ENCODE results near the gene BCAS3.

- TF ChIP-seq, protein P1, sequence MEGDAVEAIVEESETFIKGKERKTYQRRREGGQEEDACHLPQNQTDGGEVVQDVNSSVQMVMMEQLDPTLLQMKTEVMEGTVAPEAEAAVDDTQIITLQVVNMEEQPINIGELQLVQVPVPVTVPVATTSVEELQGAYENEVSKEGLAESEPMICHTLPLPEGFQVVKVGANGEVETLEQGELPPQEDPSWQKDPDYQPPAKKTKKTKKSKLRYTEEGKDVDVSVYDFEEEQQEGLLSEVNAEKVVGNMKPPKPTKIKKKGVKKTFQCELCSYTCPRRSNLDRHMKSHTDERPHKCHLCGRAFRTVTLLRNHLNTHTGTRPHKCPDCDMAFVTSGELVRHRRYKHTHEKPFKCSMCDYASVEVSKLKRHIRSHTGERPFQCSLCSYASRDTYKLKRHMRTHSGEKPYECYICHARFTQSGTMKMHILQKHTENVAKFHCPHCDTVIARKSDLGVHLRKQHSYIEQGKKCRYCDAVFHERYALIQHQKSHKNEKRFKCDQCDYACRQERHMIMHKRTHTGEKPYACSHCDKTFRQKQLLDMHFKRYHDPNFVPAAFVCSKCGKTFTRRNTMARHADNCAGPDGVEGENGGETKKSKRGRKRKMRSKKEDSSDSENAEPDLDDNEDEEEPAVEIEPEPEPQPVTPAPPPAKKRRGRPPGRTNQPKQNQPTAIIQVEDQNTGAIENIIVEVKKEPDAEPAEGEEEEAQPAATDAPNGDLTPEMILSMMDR (IDR thresholded peaks at IDR 0.05): no peak
- TF ChIP-seq POLR2A (IDR thresholded peaks at IDR 0.05) (no peak), EP300 (IDR thresholded peaks at IDR 0.05) (no peak)
These were observed 228.1 kb downstream of the BCAS3 start for GRCh38 chr17:60905709-60906108.

All from ovary (tissue), 3 donors.